ENCODE results near the gene INSM1. TPM values are rescaled to one million over a fixed set of nuclear protein-coding genes. Genes with fewer than 3 reads are reported as not detected.

The INSM1 gene
- total and polyA plus RNA-seq, 2 of the 13 experiments (the other 11 are each of a cell fraction or from before 2014, with no cell fraction given): not detected

DNA sequence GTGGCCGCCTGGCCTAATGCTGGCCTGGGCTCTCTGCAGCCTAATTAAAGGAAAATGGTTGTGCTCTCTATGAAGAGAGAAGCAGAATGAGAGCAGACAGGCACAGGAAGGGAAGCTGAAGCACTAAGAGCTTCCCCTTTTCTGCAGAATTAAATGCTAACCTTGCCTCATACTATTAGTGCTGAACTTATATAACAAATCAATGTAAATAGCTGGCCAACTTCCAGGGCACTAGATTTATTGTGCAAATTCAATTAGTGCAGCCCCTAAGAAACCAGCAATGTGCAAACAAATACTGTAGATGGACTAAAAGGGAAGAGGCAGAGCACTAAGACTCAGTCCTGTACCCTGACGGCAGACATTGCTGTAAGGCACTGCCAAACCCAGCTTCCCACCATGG, 36.1 kb upstream of the INSM1 start:
- Histone ChIP-seq H3K9me3 (ENCODE audit: low read length) (peaks cover under 1% of the 10 kb centered on the region; the same call in 1 of the 2 replicates), H3K9ac (ENCODE audit: insufficient read depth, low read depth, low read length) (no peak overlapping the region), H3K4me1 (ENCODE audit: insufficient read depth, low read length) (no peaks in the 10 kb centered on the region), H3K36me3 (replicated peaks in 1 of 2; ENCODE audit: control insufficient read depth in 1 of 2, insufficient read depth in 2 of 2, low read length in 2 of 2) (no peaks in the 10 kb centered on the region), H3K4me2 (ENCODE audit: low read depth, low read length) (no peak overlapping the region), H2AFZ (ENCODE audit: low read length) (no peak overlapping the region), H3K79me2 (ENCODE audit: insufficient read depth, low read length) (no peaks in the 10 kb centered on the region), H3K27me3 (ENCODE audit: control insufficient read depth in 1 of 2, insufficient read depth in 2 of 2, low read length in 2 of 2) (peaks cover 0 to 44% of the 10 kb centered on the region in 2 experiments; a peak in 2 of 5 replicates), H4K20me1 (ENCODE audit: insufficient read depth, low read length) (no peaks in the 10 kb centered on the region), H3K27ac (ENCODE audit: extremely low read length, insufficient read depth, low read length) (no peak overlapping the region), H3K4me3 (replicated peaks in 1 of 3; ENCODE audit: insufficient read depth in 1 of 3, low read depth in 2 of 3, low read length in 3 of 3) (no peak overlapping the region)
- TF ChIP-seq ZNF343 (CRISPR knock-in tag; IDR thresholded peaks at IDR 0.05) (no peak), SKI (IDR thresholded peaks at IDR 0.05; ENCODE audit: partially characterized antibody) (no peak)
- WGBS (ENCODE audit: low lambda C conversion rate): 22% methylated on average over 2 of the region's 2 CpGs
- ATAC-seq (no peak), FAIRE-seq (no peak), DNase-seq (ENCODE audit: low spot score) (no peak)
- ChIA-PET POLR2A (interaction anchor here (0.6 kb wide), 1 partner anchor 202 kb away, joined by 3 read pairs; no protein-coding TSS in a partner anchor), CTCF (ENCODE audit: low intra/inter-chr PET ratio, low total read pairs) (no interaction called here)
- in situ Hi-C loops (cut with HindIII; ENCODE audit: extremely low pct_ligation_motif_present, low pct_unique_long_range_greater_than_20kb): no loop called here
- intact Hi-C loops (cut with micrococcal nuclease; ENCODE audit: unreplicated experiment): no loop called here
- no TSS peak for BruUV-seq (replicated peaks)

- H3K9me3 ChIP-seq (ENCODE audit: low read length): peaks cover 7% of the 10 kb centered on the region
- no peak overlapping the region for H3K27ac ChIP-seq (ENCODE audit: extremely low read length, insufficient read depth, low read length)
- no peak overlapping the region for H3K4me2 ChIP-seq (ENCODE audit: low read depth, low read length)
- ATAC-seq (peak; percentile 66), FAIRE-seq (no peak), DNase-seq (ENCODE audit: low spot score) (no peak)
- H3K79me2 ChIP-seq (ENCODE audit: insufficient read depth, low read length): no peaks in the 10 kb centered on the region
- H3K9ac ChIP-seq (ENCODE audit: insufficient read depth, low read depth, low read length): no peak overlapping the region
- in situ Hi-C loops (cut with HindIII; ENCODE audit: extremely low pct_ligation_motif_present, low pct_unique_long_range_greater_than_20kb): no loop called here
- H3K4me1 ChIP-seq (ENCODE audit: insufficient read depth, low read length): no peaks in the 10 kb centered on the region
- 21% methylated on average over 6 of the region's 6 CpGs for WGBS (ENCODE audit: low lambda C conversion rate)
- ChIA-PET POLR2A (no interaction called here), CTCF (ENCODE audit: low intra/inter-chr PET ratio, low total read pairs) (no interaction called here)
- H3K4me3 ChIP-seq (replicated peaks in 1 of 3; ENCODE audit: insufficient read depth in 1 of 3, low read depth in 2 of 3, low read length in 3 of 3): no peak overlapping the region
- no peaks in the 10 kb centered on the region for H4K20me1 ChIP-seq (ENCODE audit: insufficient read depth, low read length)
- H3K36me3 ChIP-seq (replicated peaks in 1 of 2; ENCODE audit: control insufficient read depth in 1 of 2, insufficient read depth in 2 of 2, low read length in 2 of 2): no peaks in the 10 kb centered on the region
- no TSS peak for BruUV-seq (replicated peaks)
- intact Hi-C loops (cut with micrococcal nuclease; ENCODE audit: unreplicated experiment): no loop called here
- H3K27me3 ChIP-seq (ENCODE audit: control insufficient read depth in 1 of 2, insufficient read depth in 2 of 2, low read length in 2 of 2): peaks cover 0 to 44% of the 10 kb centered on the region in 2 experiments; a peak in 2 of 5 replicates
- no peak overlapping the region for H2AFZ ChIP-seq (ENCODE audit: low read length)
- TF ChIP-seq FOSL1 (CRISPR knock-in tag; IDR thresholded peaks at IDR 0.05; ENCODE audit: borderline replicate concordance) (no peak), ZNF160 (CRISPR knock-in tag; IDR thresholded peaks at IDR 0.05) (no peak), HNRNPLL (IDR thresholded peaks at IDR 0.05; ENCODE audit: low read depth, low read length, poor library complexity, severe bottlenecking) (no peak), BHLHE40 (IDR thresholded peaks at IDR 0.05; ENCODE audit: low read length) (no peak), ZIK1 (CRISPR knock-in tag; IDR thresholded peaks at IDR 0.05; ENCODE audit: borderline replicate concordance, low read depth) (no peak)
Observed at GRCh38 chr20:20333866-20334265, 34.0 kb upstream of the INSM1 start.

Measured in HepG2 (cell line).